IMR-90 (cell line): ENCODE measurements around the gene TTC39A. TPM values are rescaled to one million over a fixed set of nuclear protein-coding genes. Genes with fewer than 3 reads are reported as not detected.
A peak's percentile ranks its signal among the peaks of the same experiment; 100 is the strongest.

Source experiments
- ATAC-seq: fragments of 200-7000 bp; cut with Tn5 transposase; 2 replicates; pipeline ENCODE4 v1.9.1; 2020; ENCODE audit warnings: low read depth, mild to moderate bottlenecking, moderate library complexity
- BruUV-seq: library from RNA; stranded (reverse); fragments of 400-500 nt; replicated peaks from 2 replicates; lab custom pipeline; 2021; lab: Mats Ljungman, UMichigan
- CTCF ChIA-PET: fragments of 300-600 bp; formaldehyde crosslinking; extraction: SDS; loops from one replicate; lab custom pipeline; 2021; ENCODE audit warnings: antibody characterized with exemption; lab: Yijun Ruan, JAX
- POLR2A ChIA-PET: fragments of 300-600 bp; sonication (Branson Sonifier 250); formaldehyde crosslinking; loops from one replicate; lab custom pipeline; 2022; ENCODE audit warnings: antibody characterized with exemption; ENCODE audit not compliant: unreplicated experiment; lab: Charles Lee
- DNase-seq: peaks from one replicate; pipeline ENCODE4 v3.0.0; 2013
- H2AFZ ChIP-seq: replicated peaks from 2 replicates; pipeline ENCODE3; 2013; ENCODE audit warnings: low read length, mild to moderate bottlenecking; ENCODE audit not compliant: poor library complexity
- H2AK5ac ChIP-seq: 2 replicates; pipeline ENCODE4 v1.6.1; 2013; ENCODE audit warnings: low read depth, low read length, inconsistent platforms
- H2AK9ac ChIP-seq: replicated peaks from 2 replicates; pipeline ENCODE3; 2013; ENCODE audit warnings: mild to moderate bottlenecking, low read depth, low read length, moderate library complexity; ENCODE audit not compliant: poor library complexity
- H2BK120ac ChIP-seq: 2 replicates; pipeline ENCODE4 v1.6.1; 2013; ENCODE audit warnings: low read depth, low read length, inconsistent platforms
- H2BK15ac ChIP-seq: 3 replicates; pipeline ENCODE4 v1.6.1; 2013; ENCODE audit warnings: low read depth, low read length, inconsistent platforms
- H2BK20ac ChIP-seq: 2 replicates; pipeline ENCODE4 v1.6.1; 2013; ENCODE audit warnings: low read depth, mild to moderate bottlenecking, inconsistent platforms, low read length, moderate library complexity
- H2BK5ac ChIP-seq: 2 replicates; pipeline ENCODE4 v1.6.1; 2013; ENCODE audit warnings: mild to moderate bottlenecking, low read depth, low read length, inconsistent platforms; ENCODE audit not compliant: poor library complexity, severe bottlenecking
- H3K14ac ChIP-seq: replicated peaks from 2 replicates; pipeline ENCODE4 v1.6.1; 2013; ENCODE audit warnings: low read depth, low read length, inconsistent platforms
- H3K18ac ChIP-seq: 2 replicates; pipeline ENCODE4 v1.6.1; 2013; ENCODE audit warnings: low read depth, low read length, control low read depth
- H3K23ac ChIP-seq: 2 replicates; pipeline ENCODE4 v1.6.1; 2013; ENCODE audit warnings: low read depth, low read length, inconsistent platforms
- H3K27ac ChIP-seq: 2 replicates; pipeline ENCODE4 v1.5.1; 2013; ENCODE audit warnings: mild to moderate bottlenecking, control low read depth, low read length; ENCODE audit not compliant: insufficient read depth
- H3K27me3 ChIP-seq: 2 replicates; pipeline ENCODE4 v1.6.1; 2013; ENCODE audit warnings: low read length; ENCODE audit not compliant: control insufficient read depth, insufficient read depth
- H3K36me3 ChIP-seq: 2 replicates; pipeline ENCODE4 v1.6.1; 2013; ENCODE audit warnings: low read length, mixed read lengths; ENCODE audit not compliant: control insufficient read depth, insufficient read depth
- H3K4ac ChIP-seq: 2 replicates; pipeline ENCODE4 v1.6.1; 2013; ENCODE audit warnings: low read depth, low read length, inconsistent platforms
- H3K4me1 ChIP-seq: 2 replicates; pipeline ENCODE4 v1.6.1; 2013; ENCODE audit warnings: low read length, mixed read lengths; ENCODE audit not compliant: control insufficient read depth, insufficient read depth
- H3K4me2 ChIP-seq: 2 replicates; pipeline ENCODE4 v1.6.1; 2013; ENCODE audit warnings: low read depth, mild to moderate bottlenecking, control low read depth, low read length, moderate library complexity
- H3K4me3 ChIP-seq: 2 replicates; pipeline ENCODE4 v1.5.1; 2013; ENCODE audit warnings: low read depth, mild to moderate bottlenecking, control low read depth, low read length, moderate library complexity; ENCODE audit not compliant: insufficient read depth
- H3K56ac ChIP-seq: 2 replicates; pipeline ENCODE4 v1.6.1; 2013; ENCODE audit warnings: low read length, inconsistent platforms; ENCODE audit not compliant: insufficient read depth; ENCODE audit errors: extremely low read depth
- H3K79me1 ChIP-seq, 2 experiments: 2 replicates each; pipeline ENCODE4 v1.6.1; 2013; ENCODE audit warnings: low read length in 2 of 2, inconsistent platforms in 1 of 2, low read depth in 1 of 2
- H3K9ac ChIP-seq: 2 replicates; pipeline ENCODE4 v1.6.1; 2013; ENCODE audit warnings: low read depth, low read length, control low read depth
- H3K9me1 ChIP-seq: 2 replicates; pipeline ENCODE4 v1.6.1; 2013; ENCODE audit warnings: low read length, inconsistent platforms; ENCODE audit not compliant: insufficient read depth
- H3K9me3 ChIP-seq: 2 replicates; pipeline ENCODE4 v1.6.1; 2013; ENCODE audit warnings: low read length; ENCODE audit not compliant: control insufficient read depth, insufficient read depth
- H4K20me1 ChIP-seq: 2 replicates; pipeline ENCODE4 v1.6.1; 2013; ENCODE audit warnings: low read length, inconsistent platforms; ENCODE audit not compliant: insufficient read depth
- H4K5ac ChIP-seq: 2 replicates; pipeline ENCODE4 v1.6.1; 2013; ENCODE audit warnings: mild to moderate bottlenecking, low read depth, low read length, control low read depth
- H4K8ac ChIP-seq, 2 experiments: 2 replicates each; pipeline ENCODE4 v1.6.1; 2013; ENCODE audit warnings: low read depth in 2 of 2, low read length in 2 of 2, control low read depth in 1 of 2, inconsistent platforms in 1 of 2
- H4K91ac ChIP-seq: 2 replicates; pipeline ENCODE4 v1.6.1; 2013; ENCODE audit warnings: low read depth, low read length, inconsistent platforms; ENCODE audit not compliant: insufficient read depth
- CHD1 ChIP-seq: IDR thresholded peaks from 2 replicates; pipeline ENCODE4 v1.6.1; 2012; ENCODE audit warnings: low read depth, low read length, improper control_type of control experiment
- MXI1 ChIP-seq: IDR thresholded peaks from 2 replicates; pipeline ENCODE4 v1.6.1; 2012; ENCODE audit warnings: low read depth, mild to moderate bottlenecking, low read length, moderate library complexity, borderline replicate concordance
- RAD21 ChIP-seq: IDR thresholded peaks from 2 replicates; pipeline ENCODE4 v1.6.1; 2012; ENCODE audit warnings: low read length, improper control_type of control experiment
- RCOR1 ChIP-seq: IDR thresholded peaks from 2 replicates; pipeline ENCODE4 v1.6.1; 2012; ENCODE audit warnings: mild to moderate bottlenecking, low read length, improper control_type of control experiment; ENCODE audit not compliant: insufficient replicate concordance
- RFX5 ChIP-seq: IDR thresholded peaks from 2 replicates; pipeline ENCODE4 v1.8.0; 2012; ENCODE audit warnings: low read depth, mild to moderate bottlenecking, low read length, moderate library complexity
- WGBS, 2 experiments: methylation state at CpG; one replicate each; pipeline versions ENCODE4 v1.1.5 to v1.1.7; 2013; ENCODE audit warnings: missing lambda C conversion rate in 2 of 2; ENCODE audit not compliant: insufficient read length in 1 of 2; ENCODE audit errors: extremely low coverage in 2 of 2; 5-methylcytosine and 5-hydroxymethylcytosine counted together
- dilution Hi-C: fragments of 300-500 bp; cut with HindIII; formaldehyde crosslinking; loops from one replicate; pipeline ENCODE4 v1.14.3; 2018; ENCODE audit warnings: low sequenced_read_pairs; ENCODE audit not compliant: unreplicated experiment
- in situ Hi-C: fragments of 300-500 bp; cut with MboI; formaldehyde crosslinking; loops from 3 replicates; pipeline ENCODE4 v1.14.3; 2019; ENCODE audit warnings: low sequenced_read_pairs, inconsistent platforms, mixed read lengths
- intact Hi-C: fragments of 100-400 bp; cut with micrococcal nuclease; formaldehyde crosslinking; loops from 2 replicates; pipeline ENCODE4 v1.10.0; 2022
- polyA plus RNA-seq, 3 experiments: library from polyadenylated mRNA; depleted of rRNA; stranded (reverse); fragments of >200 nt; gene quantifications; 2 replicates each; pipeline ENCODE4 v1.2.3, GENCODE V29; 2012; ENCODE audit warnings: low replicate concordance in 1 of 3
- total RNA-seq: library from RNA; depleted of rRNA; stranded (reverse); fragments of >200 nt; gene quantifications from 2 replicates; pipeline ENCODE4 v1.2.3, GENCODE V29; 2012

Gene TTC39A
- total and polyA plus RNA-seq, 2 of the 4 experiments (the other 2 are of a cell fraction): 0.62 to 0.72 TPM

DNA sequence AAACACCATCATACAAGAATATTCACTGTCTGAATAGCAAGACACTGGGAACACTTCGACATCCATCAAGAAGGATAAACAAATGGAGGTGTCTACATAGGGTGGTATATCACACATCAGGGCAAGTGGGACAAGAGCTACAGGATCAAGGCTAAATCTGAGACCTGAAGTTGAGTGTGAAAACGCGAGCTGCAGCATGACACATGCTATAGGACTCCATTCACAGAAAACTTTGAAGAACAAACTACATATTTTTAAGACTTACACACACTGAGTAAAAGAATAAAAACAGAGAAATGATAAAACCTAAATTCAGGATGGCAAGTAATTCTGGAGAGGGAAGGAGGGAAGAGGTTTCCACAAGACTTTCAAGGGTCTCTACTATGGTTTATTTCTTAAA is 2.1 kb downstream of the TTC39A start:
- H2AK5ac ChIP-seq: no peak overlapping the region
- ATAC-seq (peak; percentile 46), DNase-seq (peak; percentile 73)
- no peaks in the 10 kb centered on the region for H3K36me3 ChIP-seq
- peaks cover 12% of the 10 kb centered on the region for H3K4me1 ChIP-seq
- ChIA-PET CTCF (no interaction called here), POLR2A (no interaction called here)
- dilution Hi-C loops: no loop called here
- no peak for TF ChIP-seq CHD1
- no peak for TF ChIP-seq RAD21
- no peak for TF ChIP-seq RCOR1
- no peak for TF ChIP-seq RFX5
- no peak for TF ChIP-seq MXI1
- H2BK5ac ChIP-seq: no peak overlapping the region
- H3K18ac ChIP-seq: no peak overlapping the region
- no TSS peak for BruUV-seq
- H3K27me3 ChIP-seq: 0 out of 2 replicates have a peak, but pooled peaks cover 3% of the 10 kb centered on the region
- H4K91ac ChIP-seq: no peak overlapping the region
- no CpG with 5 or more reads among the region's 3 CpGs for WGBS, 2 experiments
- no peak overlapping the region for H3K27ac ChIP-seq
- no peak overlapping the region for H3K4me3 ChIP-seq
- H4K20me1 ChIP-seq: no peaks in the 10 kb centered on the region
- H3K4me2 ChIP-seq: no peak overlapping the region
- peaks cover 4% of the 10 kb centered on the region for H3K9me1 ChIP-seq
- H3K79me1 ChIP-seq: no peaks in the 10 kb centered on the region
- no peak overlapping the region for H2AK9ac ChIP-seq
- no peak overlapping the region for H3K23ac ChIP-seq
- H3K56ac ChIP-seq: no peak overlapping the region
- H2BK15ac ChIP-seq: no peak overlapping the region
- H4K5ac ChIP-seq: no peak overlapping the region
- no peak overlapping the region for H4K8ac ChIP-seq
- in situ Hi-C loops: no loop called here
- H2AFZ ChIP-seq: peak overlapping the region; percentile 44
- no peak overlapping the region for H3K4ac ChIP-seq
- 0 out of 2 replicates have a peak overlapping the region, but pooled peaks have one; percentile 48 for H3K14ac ChIP-seq
- no peak overlapping the region for H2BK120ac ChIP-seq
- intact Hi-C loops: no loop called here
- H3K9me3 ChIP-seq: no peaks in the 10 kb centered on the region
- peak overlapping the region; percentile 55; the same call in 1 of the 2 replicates for H2BK20ac ChIP-seq
- no peak overlapping the region for H3K9ac ChIP-seq
